HepG2 (cell line): ENCODE results near the gene SLCO3A1. TPM values are rescaled to one million over a fixed set of nuclear protein-coding genes. Genes with fewer than 3 reads are reported as not detected.

Experiments used
- ATAC-seq: fragments of 200-7000 bp; cut with Tn5 transposase; 3 replicates; pipeline ENCODE4 v1.9.1; 2020; ENCODE audit warnings: mild to moderate bottlenecking, moderate library complexity
- BruUV-seq: library from RNA; stranded (reverse); fragments of 400-500 nt; replicated peaks from 2 replicates; lab custom pipeline; 2021; lab: Mats Ljungman, UMichigan
- CTCF ChIA-PET: fragments of 300-600 bp; formaldehyde crosslinking; extraction: SDS; loops from one replicate; lab custom pipeline; 2021; ENCODE audit warnings: low total read pairs, inconsistent platforms, low intra/inter-chr PET ratio; lab: Yijun Ruan, JAX
- POLR2A ChIA-PET: fragments of 350-600 bp; sonication (Branson Sonifier 250); formaldehyde crosslinking; loops from one replicate; lab custom pipeline; 2020; ENCODE audit warnings: antibody characterized with exemption, inconsistent platforms; lab: Yijun Ruan, JAX
- DNase-seq: peaks from one replicate; pipeline ENCODE4 v3.0.0-alpha.2; 2015; ENCODE audit warnings: low spot score
- FAIRE-seq: peaks from 3 replicates; lab custom pipeline; 2011; peaks lifted over from hg19 to GRCh38; lab: Jason Lieb, UNC
- H2AFZ ChIP-seq: one replicate; pipeline ENCODE4 v1.6.1; 2011; ENCODE audit warnings: low read length, inconsistent platforms
- H3K27ac ChIP-seq: fragments of 300-600 bp; 3 replicates; pipeline ENCODE4 v1.8.0; 2011; ENCODE audit warnings: mixed run types, mild to moderate bottlenecking, mixed read lengths, low read length, inconsistent platforms; ENCODE audit not compliant: insufficient read depth; ENCODE audit errors: extremely low read length
- H3K27me3 ChIP-seq, 2 experiments: fragments of 200-600 bp in 1 of 2; 2 replicates in 1 of 2; 3 replicates in 1 of 2; pipeline versions ENCODE4 v1.6.0 to v1.8.0; 2011; ENCODE audit warnings: low read length in 2 of 2, mild to moderate bottlenecking in 2 of 2, moderate library complexity in 2 of 2, inconsistent platforms in 1 of 2; ENCODE audit not compliant: insufficient read depth in 2 of 2, control insufficient read depth in 1 of 2
- H3K36me3 ChIP-seq, 2 experiments: fragments of 200-600 bp in 1 of 2; replicated peaks in 1 of 2; 2 replicates in 1 of 2; 3 replicates in 1 of 2; pipeline versions ENCODE4 v1.5.1 to v1.8.0; 2011; ENCODE audit warnings: low read length in 2 of 2, inconsistent platforms in 1 of 2; ENCODE audit not compliant: insufficient read depth in 2 of 2, control insufficient read depth in 1 of 2
- H3K4me1 ChIP-seq: 2 replicates; pipeline ENCODE4 v1.5.1; 2012; ENCODE audit warnings: low read length, inconsistent platforms; ENCODE audit not compliant: insufficient read depth
- H3K4me2 ChIP-seq: 2 replicates; pipeline ENCODE4 v1.6.0; 2011; ENCODE audit warnings: low read depth, low read length, inconsistent platforms
- H3K4me3 ChIP-seq, 3 experiments: fragments of 200-600 bp in 1 of 3; sonication (generic), shearing (Covaris generic) in 1 of 3; replicated peaks in 1 of 3; 2 replicates each; pipeline ENCODE4 v1.5.1; 2011 to 2016; ENCODE audit warnings: low read length in 3 of 3, inconsistent platforms in 2 of 3, low read depth in 2 of 3, mild to moderate bottlenecking in 2 of 3, control low read depth in 1 of 3, mixed read lengths in 1 of 3; ENCODE audit not compliant: insufficient read depth in 1 of 3
- H3K79me2 ChIP-seq: one replicate; pipeline ENCODE4 v1.6.1; 2011; ENCODE audit warnings: low read length, inconsistent platforms; ENCODE audit not compliant: insufficient read depth
- H3K9ac ChIP-seq: 2 replicates; pipeline ENCODE4 v1.6.0; 2011; ENCODE audit warnings: mild to moderate bottlenecking, low read depth, low read length, inconsistent platforms; ENCODE audit not compliant: insufficient read depth
- H3K9me3 ChIP-seq: 2 replicates; pipeline ENCODE4 v1.5.1; 2012; ENCODE audit warnings: mild to moderate bottlenecking, low read length
- H4K20me1 ChIP-seq: 2 replicates; pipeline ENCODE4 v1.6.0; 2011; ENCODE audit warnings: inconsistent platforms, mild to moderate bottlenecking, low read length, moderate library complexity; ENCODE audit not compliant: insufficient read depth
- BATF2 ChIP-seq: sonication (generic); formaldehyde crosslinking; IDR thresholded peaks from 2 replicates; pipeline ENCODE4 v1.8.0; 2022; ENCODE audit warnings: mild to moderate bottlenecking, missing genetic modification reagents, moderate library complexity
- CREB1 ChIP-seq, 2 experiments: fragments of 450-650 bp in 1 of 2; IDR thresholded peaks; 2 replicates each; pipeline ENCODE4 v1.6.1; 2016 to 2017; ENCODE audit warnings: control low read depth in 1 of 2, mild to moderate bottlenecking in 1 of 2, missing compliant biosample characterization in 1 of 2, missing genetic modification characterization in 1 of 2
- ELF1 ChIP-seq: sonication (generic); formaldehyde crosslinking; IDR thresholded peaks from 2 replicates; pipeline ENCODE4 v1.4.0; 2020; ENCODE audit warnings: missing genetic modification reagents
- FOSL2 ChIP-seq: sonication (generic); formaldehyde crosslinking; IDR thresholded peaks from 2 replicates; pipeline ENCODE4 v1.4.0; 2020; ENCODE audit warnings: missing genetic modification reagents
- HMG20B ChIP-seq: conservative IDR thresholded peaks from 2 replicates; pipeline ENCODE4 v1.6.1; 2016; ENCODE audit warnings: missing genetic modification reagents, missing compliant biosample characterization
- MTA1 ChIP-seq: sonication (generic); formaldehyde crosslinking; IDR thresholded peaks from 2 replicates; pipeline ENCODE4 v1.4.0; 2020; ENCODE audit warnings: missing genetic modification reagents, mild to moderate bottlenecking, borderline replicate concordance
- PRPF4 ChIP-seq: fragments of 200-400 bp; formaldehyde crosslinking; IDR thresholded peaks from 2 replicates; pipeline ENCODE4 v1.6.1; 2016; ENCODE audit warnings: low read length, low read depth; ENCODE audit not compliant: poor library complexity, severe bottlenecking
- SOX13 ChIP-seq, 3 experiments: fragments of 450-650 bp in 1 of 3; sonication (generic) in 1 of 3; formaldehyde crosslinking in 1 of 3; IDR thresholded peaks in 2 of 3; conservative IDR thresholded peaks in 1 of 3; 2 replicates each; pipeline versions ENCODE4 v1.5.0 to v1.6.1; 2016 to 2020; ENCODE audit warnings: antibody characterized with exemption in 1 of 3, mild to moderate bottlenecking in 1 of 3, missing compliant biosample characterization in 1 of 3, missing genetic modification reagents in 1 of 3, moderate library complexity in 1 of 3
- TRIM22 ChIP-seq: fragments of 450-650 bp; IDR thresholded peaks from 2 replicates; pipeline ENCODE4 v1.6.1; 2017
- ZNF7 ChIP-seq: IDR thresholded peaks from 2 replicates; pipeline ENCODE4 v1.6.1; 2016; ENCODE audit warnings: missing biosample characterization, missing genetic modification reagents
- WGBS: methylation state at CpG from one replicate; pipeline ENCODE4 v1.1.6; 2017; ENCODE audit warnings: low lambda C conversion rate; 5-methylcytosine and 5-hydroxymethylcytosine counted together
- in situ Hi-C: cut with HindIII; loops from 2 replicates; pipeline ENCODE4 v1.10.0; 2017; ENCODE audit warnings: low pct_unique_long_range_greater_than_20kb; ENCODE audit not compliant: extremely low pct_ligation_motif_present
- intact Hi-C: fragments of 100-400 bp; cut with micrococcal nuclease; formaldehyde crosslinking; loops from one replicate; pipeline ENCODE4 v1.10.0; 2022; ENCODE audit not compliant: unreplicated experiment
- polyA plus RNA-seq, 8 experiments: library from polyadenylated mRNA; depleted of rRNA in 3 of 8; stranded (reverse) in 7 of 8; unstranded in 1 of 8; fragments of >200 nt; fragmentation: Illumina TruSeq in 4 of 8; extraction: Trizol in 4 of 8; gene quantifications; 2 replicates each; pipeline versions ENCODE4 v1.2.1 to v1.2.3, GENCODE V29; 2011 to 2016; ENCODE audit warnings: low read depth in 4 of 8, missing spikeins in 1 of 8, mixed read lengths in 1 of 8; ENCODE audit not compliant: insufficient read depth in 1 of 8
- total RNA-seq, 5 experiments: library from RNA; depleted of rRNA; stranded (reverse); fragments of >200 nt; fragmentation: Illumina TruSeq; extraction: Trizol; gene quantifications; 2 replicates each; pipeline ENCODE4 v1.2.3, GENCODE V29; 2016; ENCODE audit warnings: low read depth in 1 of 5

SLCO3A1 gene
- total and polyA plus RNA-seq, 2 of the 13 experiments (the other 11 are each of a cell fraction or from before 2014, with no cell fraction given): 0.02 TPM; not detected in 1

GRCh38 chr15:92158426-92158825 lies 304.9 kb downstream of the SLCO3A1 start:
- peaks cover 10% of the 10 kb centered on the region for H3K4me1 ChIP-seq
- TF ChIP-seq ZNF7 (no peak), CREB1 (IDR thresholded peaks at IDR 0.05) (peak; percentile 66), CREB1 (CRISPR knock-in tag; IDR thresholded peaks at IDR 0.05) (no peak), PRPF4 (no peak), MTA1 (no peak), FOSL2 (CRISPR knock-in tag) (peak; percentile 72), HMG20B (no peak), ELF1 (CRISPR knock-in tag) (no peak)
- WGBS: 7% methylated on average over 6 of the region's 6 CpGs
- no peak overlapping the region for H3K9ac ChIP-seq
- no peaks in the 10 kb centered on the region for H3K79me2 ChIP-seq
- H4K20me1 ChIP-seq: no peaks in the 10 kb centered on the region
- ChIA-PET CTCF (no interaction called here), POLR2A (no interaction called here)
- peaks cover 0 to 3% of the 10 kb centered on the region in 2 experiments; a peak in 3 of 5 replicates for H3K27me3 ChIP-seq
- FAIRE-seq (no peak), ATAC-seq (no peak), DNase-seq (no peak)
- no TSS peak for BruUV-seq
- no peak overlapping the region for H3K27ac ChIP-seq
- H3K9me3 ChIP-seq: no peaks in the 10 kb centered on the region
- in situ Hi-C loops: no loop called here
- no peak overlapping the region for H2AFZ ChIP-seq
- intact Hi-C loops: no loop called here
- no peak overlapping the region for H3K4me2 ChIP-seq
- H3K36me3 ChIP-seq: no peaks in the 10 kb centered on the region
- no peak overlapping the region for H3K4me3 ChIP-seq

- Histone ChIP-seq H3K9me3 (no peaks in the 10 kb centered on the region), H3K36me3 (no peaks in the 10 kb centered on the region), H3K4me1 (peaks cover 21% of the 10 kb centered on the region), H3K4me3 (no peak overlapping the region), H3K27ac (no peak overlapping the region), H3K27me3 (peaks cover 0 to 3% of the 10 kb centered on the region in 2 experiments; a peak in 2 of 5 replicates), H3K4me2 (no peak overlapping the region), H3K9ac (no peak overlapping the region), H4K20me1 (no peaks in the 10 kb centered on the region), H3K79me2 (no peaks in the 10 kb centered on the region), H2AFZ (no peak overlapping the region)
- DNase-seq: no peak
- POLR2A ChIA-PET: no interaction called here
- no peak for FAIRE-seq
- WGBS: 30% methylated on average over 2 of the region's 2 CpGs
- ATAC-seq: no peak
- in situ Hi-C loops (no loop called here), intact Hi-C loops (no loop called here)
- no TSS peak for BruUV-seq
- TF ChIP-seq SOX13 (IDR thresholded peaks at IDR 0.05) (no peak), SOX13 (CRISPR knock-in tag; conservative IDR thresholded peaks at IDR 0.05 in 1 of 2, IDR thresholded peaks at IDR 0.05 in 1 of 2) (no peak), BATF2 (CRISPR knock-in tag) (no peak), TRIM22 (no peak)
- CTCF ChIA-PET: no interaction called here
Measured at GRCh38 chr15:92159481-92159880, 306.0 kb downstream of the SLCO3A1 start.
